Stimulated activated naive CD4-positive, alpha-beta T cell (primary cell): ENCODE data around the gene PHC2.

ENCODE experiments used
- DNase-seq, 6 experiments: peaks; one replicate each; lab custom pipeline; 2025; lab: John Stamatoyannopoulos, UW

Gene PHC2

DNA sequence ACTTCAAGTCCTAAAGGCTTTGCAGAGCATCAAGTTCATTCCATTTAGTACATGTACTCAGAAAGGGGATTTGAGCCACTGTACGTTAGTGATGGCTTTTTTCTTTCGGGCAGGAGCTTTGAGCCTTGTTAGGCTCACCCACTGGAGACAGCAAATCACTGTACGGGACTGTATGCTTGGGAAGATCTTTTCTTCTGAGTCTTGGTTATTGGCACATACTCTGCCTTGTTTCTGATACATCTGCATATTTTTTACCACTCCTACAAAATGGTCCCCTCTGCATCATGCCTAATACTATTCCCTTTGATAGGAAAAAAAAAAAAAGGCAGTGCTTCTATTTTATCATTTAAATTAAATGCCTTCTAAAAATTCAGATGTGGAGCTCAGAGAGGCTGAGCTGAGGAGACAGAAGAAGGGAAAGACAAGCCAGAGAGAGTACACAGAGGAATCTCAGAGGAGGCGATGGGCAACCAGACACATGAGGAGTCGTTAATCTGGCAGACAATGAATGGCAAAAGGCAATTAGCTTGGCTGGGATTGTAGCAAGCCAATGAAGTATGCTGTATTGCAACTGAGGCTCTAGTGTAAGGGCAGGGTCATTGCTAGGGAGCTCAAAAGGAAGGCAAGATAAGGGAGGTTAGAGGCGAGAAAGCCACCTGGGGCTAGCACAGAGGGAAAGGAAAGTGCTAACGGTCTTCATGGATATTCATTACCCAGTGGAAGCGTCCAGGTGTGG, 39.4 kb downstream of the PHC2 start:
- no peak for DNase-seq

- no peak for DNase-seq
Observed at GRCh38 chr1:33390542-33390941, 40.4 kb downstream of the PHC2 start.

GRCh38 chr1:33388805-33389771, 41.8 kb downstream of the PHC2 start:
- no peak for DNase-seq

GRCh38 chr1:33387625-33388024, 43.3 kb downstream of the PHC2 start:
- no peak for DNase-seq

GRCh38 chr1:33385251-33385650, 45.6 kb downstream of the PHC2 start:
- DNase-seq, result no peak

DNA sequence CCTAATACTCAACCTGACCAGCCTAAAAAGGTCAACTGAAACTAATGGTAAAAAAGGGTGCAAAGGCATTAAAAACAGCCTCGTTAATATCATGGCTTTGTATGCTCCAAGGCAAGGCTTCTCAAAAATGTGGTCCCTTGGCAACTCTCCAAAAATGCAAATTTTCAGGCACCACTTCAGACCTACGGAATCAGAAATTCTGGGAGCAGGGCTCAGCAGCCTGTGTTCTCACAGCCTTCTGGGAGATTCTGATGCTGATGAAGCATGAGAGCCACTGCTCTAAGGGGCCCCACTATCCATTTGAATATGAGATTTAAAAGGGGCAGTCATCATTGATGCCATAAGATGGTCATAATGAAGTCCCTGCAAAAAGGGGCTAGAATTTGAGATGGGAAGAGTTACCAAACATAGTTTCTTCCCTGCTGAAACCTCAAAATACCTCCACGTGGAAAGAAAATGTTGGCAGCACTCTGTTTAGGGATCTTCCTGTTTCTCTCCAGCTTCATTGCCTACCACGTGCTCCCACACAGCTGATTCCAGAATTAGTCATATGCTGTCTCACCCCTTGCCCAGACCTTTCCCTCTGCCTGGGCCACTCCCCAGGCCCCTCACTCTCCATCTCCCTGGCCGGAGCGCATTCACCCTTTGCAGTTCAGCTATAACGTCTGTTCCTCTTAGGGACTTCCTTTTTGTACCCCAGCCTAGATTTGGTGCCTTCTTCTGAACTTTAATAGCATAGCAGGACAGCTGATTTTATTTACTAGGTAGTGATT, 46.7 kb downstream of the PHC2 start:
- DNase-seq, result no peak

GRCh38 chr1:33383489-33383888, 47.4 kb downstream of the PHC2 start:
- DNase-seq, result no peak

DNA sequence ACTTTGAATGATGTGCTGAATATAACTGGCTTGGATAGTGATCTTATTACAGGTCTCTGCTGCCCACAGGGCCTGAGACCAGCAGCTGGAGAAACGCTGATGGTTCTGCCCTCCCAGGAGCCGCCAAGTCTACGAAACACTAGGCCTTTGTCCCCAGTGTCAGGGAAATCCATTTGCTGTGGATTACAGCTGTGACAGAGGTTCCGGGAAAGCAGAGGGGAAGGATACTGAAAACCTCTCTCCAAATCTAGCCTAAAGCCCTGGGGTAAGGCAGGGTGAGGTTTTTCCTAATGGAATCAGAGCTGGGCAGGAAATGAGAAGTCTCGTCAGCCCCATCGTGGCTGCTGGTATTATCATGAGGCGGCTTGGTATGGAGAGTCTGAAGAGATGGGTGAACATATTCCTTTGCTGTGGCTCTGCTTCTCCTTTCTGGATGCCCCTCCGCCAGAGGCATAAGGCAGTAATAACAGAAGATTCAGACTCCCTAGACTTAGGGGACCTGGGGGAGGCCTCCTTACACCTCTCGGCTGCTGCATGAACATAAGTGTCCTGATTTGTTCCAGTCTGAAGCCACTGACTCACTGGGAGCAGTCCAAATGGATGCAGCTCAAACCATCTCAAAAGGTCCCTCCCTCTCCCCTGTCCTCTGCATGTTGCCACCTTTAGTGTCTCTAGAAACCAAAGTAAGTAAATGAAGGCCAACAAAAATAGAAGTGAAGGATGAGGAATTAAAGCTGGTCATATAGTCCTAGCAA, 48.1 kb downstream of the PHC2 start:
- no peak for DNase-seq

DNA sequence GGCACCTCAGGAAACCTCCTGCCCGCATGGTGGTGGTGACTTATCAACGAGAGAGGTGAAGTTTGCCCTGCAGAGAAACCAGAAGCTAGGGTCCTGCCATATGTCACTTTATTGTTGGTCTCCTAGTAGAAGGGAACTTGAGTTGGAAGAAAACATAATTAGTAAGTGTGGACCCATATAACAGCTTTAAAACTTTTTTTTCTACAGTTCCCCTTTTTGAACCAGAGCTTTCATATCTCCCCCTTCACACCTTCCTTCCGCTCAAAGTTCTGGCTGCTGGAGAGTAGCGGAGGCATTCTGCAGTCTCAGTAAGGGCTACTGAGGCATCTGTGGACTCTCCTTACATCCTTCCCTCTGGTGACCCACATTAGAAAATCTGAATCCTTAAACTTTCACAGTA, 48.9 kb downstream of the PHC2 start:
- DNase-seq, result no peak

GRCh38 chr1:33380811-33381210, 50.1 kb downstream of the PHC2 start:
- DNase-seq, result no peak

- no peak for DNase-seq
Observed at GRCh38 chr1:33379631-33380354, 51.1 kb downstream of the PHC2 start.

- DNase-seq, result no peak
Observed at GRCh38 chr1:33378976-33379375, 51.9 kb downstream of the PHC2 start.

GRCh38 chr1:33378524-33378923, 52.4 kb downstream of the PHC2 start:
- no peak for DNase-seq

- DNase-seq, result no peak
Observed at GRCh38 chr1:33377756-33378155, 53.1 kb downstream of the PHC2 start.

GRCh38 chr1:33377013-33377412, 53.9 kb downstream of the PHC2 start:
- peak in 2 of 6 experiments; percentile 9 to 14 for DNase-seq

DNA sequence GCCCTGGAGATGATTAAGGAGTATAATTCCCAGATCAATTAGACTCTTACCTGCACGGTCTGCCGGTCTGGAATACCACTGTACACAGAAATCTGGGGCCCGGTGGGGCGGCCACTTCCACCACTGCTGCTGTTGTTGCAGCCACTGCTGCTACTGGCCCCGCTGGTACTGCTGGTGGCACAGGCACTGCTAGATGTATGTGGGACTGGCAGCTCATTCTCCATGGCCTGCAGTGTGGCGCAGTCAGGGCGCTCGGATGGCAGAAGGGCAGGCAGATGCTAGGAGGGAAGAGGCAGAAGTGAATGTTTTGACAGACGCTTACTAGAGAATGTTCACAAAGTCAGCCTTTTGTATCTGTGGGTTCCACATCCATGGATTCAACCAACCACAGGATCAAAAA, 55.6 kb downstream of the PHC2 start:
- no peak for DNase-seq

- DNase-seq, result no peak
Observed at GRCh38 chr1:33374336-33375105, 56.4 kb downstream of the PHC2 start.

DNA sequence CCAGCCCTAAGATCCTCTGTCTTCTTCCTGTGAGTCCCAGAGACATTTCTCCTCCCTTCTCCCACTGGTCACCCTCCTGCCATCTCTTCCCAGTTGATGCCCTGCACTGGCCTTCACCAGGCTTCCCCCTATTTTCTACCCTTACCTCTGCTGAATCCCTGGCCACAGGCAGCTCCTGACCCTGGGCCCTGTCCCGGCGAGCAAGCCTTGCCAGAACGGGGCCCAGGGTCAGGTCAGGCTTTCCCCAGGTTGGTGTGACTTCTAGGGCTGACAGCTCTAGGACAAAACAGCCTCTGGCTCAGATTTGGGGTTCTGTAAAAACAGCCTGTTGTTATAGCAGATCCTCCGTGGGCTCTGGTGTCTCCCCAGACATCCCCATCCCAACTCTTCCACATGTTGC, 57.3 kb downstream of the PHC2 start:
- DNase-seq, result no peak

DNA sequence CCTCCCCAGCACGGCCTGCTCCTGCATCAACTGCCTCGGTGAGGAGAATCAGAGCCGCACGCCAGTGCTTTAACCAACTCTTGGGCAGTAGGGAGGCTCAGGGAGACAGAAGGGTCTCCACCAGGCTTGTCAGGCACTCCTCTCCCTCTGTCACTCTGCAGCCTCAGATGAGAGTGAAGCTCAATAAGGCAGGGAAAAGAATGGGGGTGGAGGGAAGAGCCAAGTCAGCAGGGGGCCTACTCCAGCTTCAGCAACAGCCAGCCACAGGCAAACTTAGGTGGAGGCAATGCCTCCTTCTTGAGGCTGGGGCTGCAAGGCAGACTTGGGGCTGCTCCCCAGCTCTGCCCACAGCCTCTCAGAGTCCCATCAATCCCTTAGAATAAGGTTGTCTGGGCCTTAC, 58.2 kb downstream of the PHC2 start:
- DNase-seq, result no peak

GRCh38 chr1:33372162-33372561, 58.7 kb downstream of the PHC2 start:
- no peak for DNase-seq
